Umbilical cord (tissue), 2 donors: ENCODE measurements around the gene NANOS3. TPM values are rescaled to one million over a fixed set of nuclear protein-coding genes. Genes with fewer than 3 reads are reported as not detected.

ENCODE experiments used
- DNase-seq: peaks from one replicate; pipeline ENCODE4 v3.0.0-alpha.2; 2015; ENCODE audit warnings: low spot score
- total RNA-seq: library from RNA; depleted of rRNA; stranded (reverse); fragments of >200 nt; gene quantifications from one replicate; pipeline ENCODE4 v1.2.3, GENCODE V29; 2014; ENCODE audit warnings: low replicate concordance; ENCODE audit not compliant: insufficient read depth

Gene NANOS3
- not detected for total RNA-seq

DNA sequence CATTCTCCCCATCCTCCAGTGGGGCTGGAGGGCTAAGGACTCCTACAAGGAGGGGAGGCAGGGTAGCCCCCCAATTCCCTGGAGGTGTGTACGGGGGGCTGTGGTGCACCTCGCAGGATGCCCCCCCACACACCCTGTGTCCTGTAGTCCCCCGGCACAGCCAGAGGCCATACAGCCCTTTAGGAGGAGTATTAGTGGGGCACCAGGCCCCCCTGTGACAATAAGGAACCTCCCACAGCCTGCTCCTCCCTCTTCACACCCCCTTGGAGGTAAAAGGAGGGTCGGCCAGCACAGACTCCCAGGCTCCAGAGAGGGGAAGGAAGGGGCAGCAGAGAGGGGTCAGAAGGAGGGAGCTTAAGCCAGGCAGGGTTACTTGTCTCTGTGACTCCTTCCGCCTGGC, at the start of gene NANOS3:
Gene NANOS3 (plus strand): TSS at position 301 of the 400 bp plus-strand sequence. CDS start 115 bp downstream, outside the sequence.
- DNase-seq, result no peak

DNA sequence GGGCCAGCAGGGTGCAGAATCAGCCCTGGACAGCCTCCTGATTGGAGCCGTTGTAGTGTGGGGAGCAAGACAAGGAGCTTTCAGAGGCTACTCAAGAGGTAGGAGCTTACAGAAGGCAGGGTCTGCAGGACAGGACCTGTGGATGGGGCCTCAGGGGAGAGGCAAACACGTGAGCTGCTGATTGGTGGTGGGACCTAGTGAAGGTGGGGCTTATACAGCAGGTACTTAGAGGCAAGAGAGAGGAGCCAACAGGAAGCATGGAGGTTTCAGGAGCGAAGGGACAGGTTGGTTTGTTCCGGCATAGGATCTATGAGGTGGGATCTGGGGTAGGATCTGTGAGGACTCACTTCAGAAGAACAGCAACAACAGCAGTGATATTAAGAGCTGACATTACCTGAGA, 49.3 kb upstream of the NANOS3 start:
- DNase-seq, result no peak

GRCh38 chr19:13830114-13830740, 46.7 kb upstream of the NANOS3 start:
- no peak for DNase-seq

GRCh38 chr19:13830741-13831536, 46.0 kb upstream of the NANOS3 start:
- DNase-seq, result no peak

DNA sequence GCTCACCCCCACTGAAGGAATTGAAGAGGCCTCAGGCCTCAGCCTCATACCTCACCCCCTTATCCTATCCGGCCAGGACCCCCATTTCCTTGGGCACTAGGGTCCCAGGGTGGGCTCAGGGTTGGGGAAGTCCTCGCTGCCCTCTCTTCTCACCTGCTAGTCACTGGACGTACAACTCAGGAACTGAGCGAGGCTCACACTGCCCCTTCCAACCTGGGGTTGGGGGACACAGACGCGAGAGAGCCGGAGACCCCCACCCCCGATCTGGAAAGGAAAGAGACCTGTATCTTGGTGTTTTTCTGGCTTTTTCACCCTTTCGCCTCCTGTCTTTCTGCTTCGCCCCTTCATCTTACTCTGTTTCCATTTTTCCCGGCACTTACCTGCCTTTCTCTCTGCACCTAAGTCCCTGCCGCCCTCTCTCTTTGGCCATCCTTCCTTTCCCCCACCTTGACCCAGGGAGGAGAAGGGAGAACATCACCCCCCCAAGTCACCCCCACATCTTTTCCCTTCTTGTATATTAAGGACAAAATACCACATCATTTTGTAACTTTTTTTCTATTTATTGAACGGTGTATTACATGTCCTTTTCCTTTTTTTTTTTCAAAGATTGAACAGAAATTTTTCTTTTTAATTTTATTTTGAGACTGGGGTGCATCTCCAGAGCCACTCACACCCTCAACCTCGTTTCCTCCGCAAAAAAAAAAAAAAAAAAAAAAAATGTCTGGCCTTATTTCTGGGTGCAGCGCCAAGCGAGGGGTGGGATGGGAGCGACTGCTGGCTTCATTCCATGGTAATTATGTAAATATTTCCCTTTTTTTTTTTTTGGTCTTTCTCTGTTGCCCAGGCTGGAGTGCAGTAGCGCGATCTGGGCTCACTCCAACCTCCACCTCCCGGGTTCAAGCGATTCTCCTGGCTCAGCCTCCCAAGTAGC, 45.1 kb upstream of the NANOS3 start:
- no peak for DNase-seq

- peak; percentile 87 for DNase-seq
Observed at GRCh38 chr19:13833330-13834243, 43.3 kb upstream of the NANOS3 start.

GRCh38 chr19:13834244-13835069, 42.5 kb upstream of the NANOS3 start:
- peak; percentile 42 for DNase-seq

DNA sequence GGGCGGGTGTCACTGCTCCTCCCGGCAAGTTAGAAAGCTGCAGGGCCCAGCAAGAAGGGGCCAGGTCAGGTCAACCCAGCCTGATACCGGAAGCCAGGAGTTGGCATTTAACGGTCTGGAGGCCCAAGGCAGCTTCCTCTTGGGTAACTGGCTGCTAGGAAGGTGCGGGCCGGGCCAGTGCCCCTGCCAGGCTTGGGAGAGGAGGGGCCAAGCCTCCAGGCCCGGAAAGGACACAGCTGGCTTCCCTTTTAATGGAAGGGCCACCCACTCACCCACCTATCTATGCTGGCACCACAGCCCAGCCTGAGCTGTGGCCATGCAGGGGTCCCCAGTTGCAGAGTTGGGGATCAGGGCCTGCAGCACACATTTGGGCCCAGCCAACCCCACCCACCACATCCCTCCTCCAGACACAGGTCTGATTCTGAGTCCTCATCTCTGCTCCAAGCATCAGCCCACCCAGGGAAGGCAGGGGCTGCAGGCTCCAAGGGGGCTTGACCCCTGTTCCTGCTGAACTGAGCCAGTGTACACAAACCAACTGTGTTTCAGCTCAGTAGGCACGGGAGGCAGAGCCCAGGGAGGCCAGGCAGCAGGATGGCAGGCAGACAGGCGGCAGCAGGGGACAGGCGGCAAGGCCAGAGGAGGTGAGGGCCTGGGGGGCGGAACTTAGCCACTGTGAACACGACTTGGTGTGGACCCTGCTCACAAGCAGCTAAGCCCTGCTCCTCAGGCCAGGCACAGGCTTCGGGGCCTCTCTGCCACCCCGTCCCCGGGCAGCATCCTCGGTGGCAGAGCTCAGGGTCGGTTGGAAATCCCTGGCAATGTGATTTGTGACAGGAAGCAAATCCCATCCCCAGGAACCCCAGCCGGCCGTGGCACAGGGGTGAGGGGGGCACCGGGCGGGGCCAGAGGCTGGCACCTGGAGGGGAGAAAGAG, 40.9 kb upstream of the NANOS3 start:
- no peak for DNase-seq

GRCh38 chr19:13838435-13839129, 38.4 kb upstream of the NANOS3 start:
- no peak for DNase-seq

DNA sequence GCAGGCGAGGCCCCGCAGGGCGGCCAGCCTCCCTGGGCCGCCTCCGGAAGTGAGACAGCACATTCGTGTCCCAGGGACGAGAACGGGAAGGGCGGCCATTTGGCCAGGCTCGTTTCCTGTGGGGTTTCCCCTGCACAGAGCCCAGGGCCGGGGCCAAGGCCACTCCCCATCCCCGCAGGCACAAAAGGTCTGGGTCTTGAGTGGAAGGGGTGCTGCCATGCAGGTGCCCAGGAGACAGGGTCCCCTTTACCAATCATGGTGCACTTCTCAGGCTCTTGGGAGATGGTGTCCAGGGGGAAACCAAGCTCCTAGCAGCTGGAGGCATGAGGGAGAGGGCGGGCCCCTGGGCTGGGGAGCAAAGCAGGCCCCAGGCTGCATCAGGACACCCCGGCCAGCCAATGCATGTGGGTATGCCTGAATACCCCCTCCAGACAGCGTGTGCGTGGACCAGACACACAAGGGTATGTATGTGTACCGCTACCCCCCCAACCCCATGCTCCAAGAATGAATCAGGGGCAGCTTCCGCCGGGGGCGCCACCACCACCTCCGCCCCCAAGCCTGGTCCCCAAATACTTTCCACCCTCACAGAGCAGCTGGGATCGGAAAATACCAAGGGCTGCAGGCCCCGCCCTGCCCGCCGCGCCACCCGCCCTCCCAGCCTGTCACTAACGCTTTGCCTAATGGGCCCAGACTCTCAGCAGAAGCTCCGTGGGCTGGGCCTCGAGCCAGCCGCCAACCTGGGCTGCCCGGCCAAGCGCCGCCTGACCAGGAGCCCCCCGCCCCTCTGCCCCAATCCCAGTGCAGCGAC, 37.6 kb upstream of the NANOS3 start:
- peak; percentile 86 for DNase-seq

GRCh38 chr19:13839938-13840304, 37.0 kb upstream of the NANOS3 start:
- no peak for DNase-seq

- no peak for DNase-seq
Observed at GRCh38 chr19:13840305-13841085, 36.4 kb upstream of the NANOS3 start.

GRCh38 chr19:13841086-13841961, 35.6 kb upstream of the NANOS3 start:
- peak; percentile 48 for DNase-seq

- DNase-seq, result no peak
Observed at GRCh38 chr19:13841962-13842290, 35.0 kb upstream of the NANOS3 start.

- DNase-seq, result peak; percentile 85
Observed at GRCh38 chr19:13842291-13843103, 34.4 kb upstream of the NANOS3 start.
